Stimulated activated CD4-positive, alpha-beta T cell treated with anti-CD3 and anti-CD28 coated beads, Interleukin-12 subunit alpha, Interleukin-12 subunit beta, amount 100 ng/mL, for 48 hours (primary cell): Measurements from ENCODE around the gene GNG2.
A peak's percentile ranks its signal among the peaks of the same experiment; 100 is the strongest.

ENCODE experiments used
- DNase-seq, 3 donors: peaks; one replicate each; pipeline ENCODE4 v3.0.0-alpha.2; 2020; ENCODE audit warnings: low read depth in 2 of 3, low spot score in 1 of 3

The GNG2 gene

GRCh38 chr14:51938137-51938536, 77.7 kb downstream of the GNG2 start:
- DNase-seq, result no peak

- no peak for DNase-seq
These were observed 78.4 kb downstream of the GNG2 start for GRCh38 chr14:51938821-51939220.

GRCh38 chr14:51939226-51939625, 78.8 kb downstream of the GNG2 start:
- no peak for DNase-seq

GRCh38 chr14:51939755-51940301, 79.4 kb downstream of the GNG2 start:
- DNase-seq, result no peak

GRCh38 chr14:51942971-51943370, 82.6 kb downstream of the GNG2 start:
- DNase-seq, result no peak

GRCh38 chr14:51950007-51950406, 89.6 kb downstream of the GNG2 start:
- no peak for DNase-seq

GRCh38 chr14:51951656-51952055, 91.2 kb downstream of the GNG2 start:
- DNase-seq, result no peak

GRCh38 chr14:51954031-51954430, 93.6 kb downstream of the GNG2 start:
- no peak for DNase-seq

- no peak for DNase-seq
These were observed 94.2 kb downstream of the GNG2 start for GRCh38 chr14:51954657-51955056.

GRCh38 chr14:51957950-51958349, 97.5 kb downstream of the GNG2 start:
- no peak for DNase-seq

- no peak for DNase-seq
These were observed 99.5 kb downstream of the GNG2 start for GRCh38 chr14:51959928-51960327.

GRCh38 chr14:51960866-51961265, 100.5 kb downstream of the GNG2 start:
- no peak for DNase-seq

- DNase-seq, result no peak
These were observed 102.3 kb downstream of the GNG2 start for GRCh38 chr14:51962711-51963110.

- no peak for DNase-seq
These were observed 102.9 kb downstream of the GNG2 start for GRCh38 chr14:51963286-51963685.

- no peak for DNase-seq
These were observed 107.1 kb downstream of the GNG2 start for GRCh38 chr14:51967521-51967920.

- no peak for DNase-seq
These were observed 109.6 kb downstream of the GNG2 start for GRCh38 chr14:51969852-51970540.

- no peak for DNase-seq
These were observed 112.2 kb downstream of the GNG2 start for GRCh38 chr14:51972566-51972965.

GRCh38 chr14:51977075-51977474, 116.7 kb downstream of the GNG2 start:
- no peak for DNase-seq

GRCh38 chr14:51978681-51979085, 118.3 kb downstream of the GNG2 start:
- no peak for DNase-seq

GRCh38 chr14:51979088-51979709, 118.8 kb downstream of the GNG2 start:
- peak; percentile 71 to 93 (median 76) for DNase-seq

GRCh38 chr14:51981218-51981854, 120.9 kb downstream of the GNG2 start:
- DNase-seq, result no peak

GRCh38 chr14:51988221-51988620, 127.8 kb downstream of the GNG2 start:
- no peak for DNase-seq
